Activated CD8-positive, alpha-beta memory T cell treated with anti-CD3 and anti-CD28 coated beads for 1 hour (primary cell): Measurements from ENCODE around the gene PHF2.

Source experiments
- DNase-seq, 2 donors: peaks; one replicate each; pipeline ENCODE4 v3.0.0-alpha.2; 2020; ENCODE audit warnings: low read depth in 1 of 2; ENCODE audit errors: extremely low read depth in 1 of 2

Gene PHF2

DNA sequence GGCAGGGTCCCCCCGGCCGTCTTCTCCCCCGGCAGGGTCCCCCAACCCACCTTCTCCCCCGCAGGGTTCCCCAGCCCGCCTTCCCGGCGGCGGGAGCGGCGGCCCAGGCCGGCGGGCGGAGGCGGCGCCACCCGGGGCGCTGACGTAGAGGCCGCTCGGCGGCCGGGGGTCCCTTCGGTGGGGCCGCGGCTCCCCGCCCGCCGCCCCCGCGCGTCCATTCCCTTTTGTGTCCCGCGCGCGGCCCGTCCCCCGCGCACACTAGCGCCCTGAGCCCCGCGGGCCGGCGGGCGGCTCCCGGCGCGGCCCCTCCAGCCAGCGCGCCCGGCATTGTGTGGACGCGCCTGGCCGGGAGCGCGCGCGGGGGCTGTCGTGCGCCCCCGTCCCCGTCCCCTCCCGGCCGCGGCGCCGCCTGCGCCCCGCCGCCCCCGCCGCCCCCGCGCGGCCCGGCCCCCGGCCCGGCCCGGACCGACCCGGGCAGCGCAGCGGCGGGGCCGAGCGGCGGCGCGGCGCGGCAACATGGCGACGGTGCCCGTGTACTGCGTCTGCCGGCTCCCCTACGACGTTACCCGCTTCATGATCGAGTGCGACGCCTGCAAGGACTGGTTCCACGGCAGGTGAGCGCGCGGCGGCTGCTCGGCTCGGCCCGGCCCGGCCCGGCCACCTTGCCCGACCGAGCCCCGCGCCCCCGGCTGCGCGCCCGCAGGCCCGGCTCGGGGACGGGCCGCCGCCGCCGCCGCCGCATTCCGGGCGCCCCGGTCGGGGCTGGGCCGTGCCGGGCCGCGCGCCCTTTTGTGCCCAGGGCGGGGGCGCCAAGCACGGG is at the start of gene PHF2:
Gene PHF2 (plus strand): TSS at position 327 of the 820 bp plus-strand sequence. CDS start 190 bp downstream, at position 517.
- no peak for DNase-seq

DNA sequence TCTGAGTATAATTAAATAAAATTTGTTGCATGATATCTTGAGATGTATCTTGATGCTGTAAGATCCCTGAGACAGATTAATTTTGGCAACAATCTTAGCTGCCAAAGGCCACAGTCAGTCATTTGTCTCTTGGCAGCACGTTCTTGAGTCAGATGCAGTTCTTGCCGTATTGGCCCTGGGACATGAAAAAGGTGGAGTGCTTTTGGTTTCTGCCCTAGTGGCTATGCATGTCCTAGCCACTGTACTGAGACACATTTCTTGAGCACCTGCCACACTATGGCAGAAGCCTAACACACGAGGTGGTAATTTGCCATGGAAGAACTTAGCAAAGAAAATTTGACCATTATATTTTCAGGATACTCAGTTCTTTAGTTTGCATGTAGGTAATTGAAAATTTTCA is 45.0 kb upstream of the PHF2 start:
- no peak for DNase-seq

DNA sequence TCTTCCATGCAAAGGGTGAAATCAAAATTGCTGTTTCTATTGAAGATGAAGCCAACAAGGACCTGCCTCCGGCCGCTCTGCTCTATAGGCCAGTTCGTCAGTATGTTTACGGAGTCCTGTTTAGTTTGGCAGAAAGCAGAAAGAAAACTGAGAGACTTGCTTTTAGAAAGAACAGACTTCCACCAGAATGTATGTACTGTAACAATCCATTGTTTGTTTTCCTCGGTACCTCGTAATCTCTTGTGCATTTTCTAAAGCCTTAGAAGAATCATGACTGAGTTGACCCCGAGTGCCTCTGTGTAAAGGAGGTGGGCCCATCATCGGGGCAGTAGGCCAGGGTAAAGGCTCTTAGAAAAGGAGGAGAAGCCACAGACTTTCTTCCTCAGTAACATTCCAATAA is 44.2 kb upstream of the PHF2 start:
- DNase-seq, result no peak

DNA sequence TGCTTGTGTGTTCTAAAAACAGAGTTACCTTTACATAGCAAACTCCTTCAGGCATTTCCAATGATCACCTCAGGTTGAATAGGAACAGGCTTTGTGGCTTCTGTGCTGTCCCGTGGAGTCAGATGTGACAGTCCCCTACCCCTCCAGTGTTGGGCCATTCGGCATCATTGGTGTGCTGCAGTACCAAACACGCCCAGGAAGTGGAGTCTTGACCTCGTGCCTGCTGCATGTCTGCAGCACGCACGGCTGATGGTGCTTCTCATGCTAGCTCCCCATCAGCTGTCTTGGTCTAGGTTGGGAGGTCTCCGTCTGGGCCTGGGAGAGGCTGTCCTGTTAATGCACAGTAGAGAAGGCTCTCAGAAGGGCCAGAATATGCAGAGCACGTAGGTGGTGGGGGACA is 42.5 kb upstream of the PHF2 start:
- DNase-seq, result no peak

DNA sequence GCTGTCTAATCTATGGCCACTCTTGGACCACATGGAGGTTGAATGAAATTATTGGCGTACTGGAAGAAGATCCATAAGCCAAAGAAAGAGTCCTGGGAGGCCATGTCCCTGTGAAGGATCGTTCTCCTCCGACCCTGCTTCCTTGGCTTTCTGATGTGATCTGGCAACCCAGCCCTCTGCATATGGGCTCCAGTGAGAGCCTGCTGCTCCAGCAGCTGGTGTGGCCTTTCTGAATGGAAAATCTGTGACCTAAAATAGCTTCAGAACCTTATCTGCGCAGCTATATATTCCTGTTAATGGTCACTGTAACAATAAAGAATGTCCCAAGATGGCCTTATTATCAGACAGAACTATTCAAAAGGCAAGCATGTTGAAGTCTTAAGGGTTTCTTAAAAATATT is 40.2 kb upstream of the PHF2 start:
- no peak for DNase-seq

DNA sequence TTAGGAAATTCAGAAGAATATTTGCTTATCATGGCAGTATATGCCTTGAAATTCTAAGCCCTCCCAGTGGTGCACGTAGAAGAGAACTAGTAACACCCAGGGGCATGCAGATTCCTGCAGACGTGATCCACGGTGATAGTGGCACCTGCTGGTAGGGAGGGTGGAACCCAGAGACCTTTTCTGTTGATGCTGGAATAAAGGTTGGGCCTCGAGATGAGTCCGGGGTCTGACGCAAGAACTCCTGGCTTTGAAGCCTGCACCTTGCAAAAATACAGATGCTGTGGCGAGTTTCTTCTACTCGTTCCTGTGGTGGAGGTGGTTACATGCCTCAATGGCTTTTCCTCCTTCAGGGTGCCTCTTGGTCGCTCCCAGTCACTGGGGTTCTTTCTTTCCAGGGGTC is 39.5 kb upstream of the PHF2 start:
- no peak for DNase-seq

DNA sequence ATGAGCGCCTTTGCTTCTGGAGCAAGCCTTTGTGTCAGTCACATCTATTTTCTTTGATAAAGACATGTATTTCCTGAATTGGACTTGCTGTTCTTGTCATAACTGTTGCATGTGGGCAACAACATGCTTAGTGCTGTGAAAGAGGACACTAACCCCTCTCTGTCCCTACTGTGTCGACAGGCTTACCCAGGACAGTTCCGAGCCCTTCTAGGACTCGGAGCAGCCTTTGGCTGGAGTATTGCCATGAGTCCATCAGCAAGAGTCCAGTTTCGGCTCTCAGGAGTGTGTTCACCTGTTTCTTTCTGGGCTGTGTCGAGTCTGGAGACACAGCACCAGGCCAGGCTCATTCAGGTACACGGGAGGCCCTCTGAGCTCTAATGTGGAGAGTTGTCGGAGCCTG is 36.1 kb upstream of the PHF2 start:
- no peak for DNase-seq

DNA sequence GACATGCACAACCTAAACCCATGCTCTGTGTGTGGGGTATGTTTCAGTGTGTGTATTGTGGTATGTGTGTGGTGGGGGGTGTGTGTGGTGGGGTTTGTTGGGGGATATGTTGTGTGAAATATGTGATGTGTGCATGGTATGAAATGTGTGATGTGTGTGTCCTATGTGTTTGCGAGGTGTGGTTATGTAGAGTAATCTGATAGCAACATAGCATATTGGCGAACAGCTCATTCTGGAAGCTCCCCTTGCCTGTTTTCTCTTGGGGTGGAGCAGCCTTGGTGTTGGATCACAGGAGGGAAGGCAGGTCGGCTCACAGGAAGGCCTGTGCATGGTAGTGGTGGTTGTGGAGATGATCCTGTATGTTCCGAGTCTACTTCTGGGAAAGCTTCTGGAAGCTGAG is 35.4 kb upstream of the PHF2 start:
- DNase-seq, result no peak

DNA sequence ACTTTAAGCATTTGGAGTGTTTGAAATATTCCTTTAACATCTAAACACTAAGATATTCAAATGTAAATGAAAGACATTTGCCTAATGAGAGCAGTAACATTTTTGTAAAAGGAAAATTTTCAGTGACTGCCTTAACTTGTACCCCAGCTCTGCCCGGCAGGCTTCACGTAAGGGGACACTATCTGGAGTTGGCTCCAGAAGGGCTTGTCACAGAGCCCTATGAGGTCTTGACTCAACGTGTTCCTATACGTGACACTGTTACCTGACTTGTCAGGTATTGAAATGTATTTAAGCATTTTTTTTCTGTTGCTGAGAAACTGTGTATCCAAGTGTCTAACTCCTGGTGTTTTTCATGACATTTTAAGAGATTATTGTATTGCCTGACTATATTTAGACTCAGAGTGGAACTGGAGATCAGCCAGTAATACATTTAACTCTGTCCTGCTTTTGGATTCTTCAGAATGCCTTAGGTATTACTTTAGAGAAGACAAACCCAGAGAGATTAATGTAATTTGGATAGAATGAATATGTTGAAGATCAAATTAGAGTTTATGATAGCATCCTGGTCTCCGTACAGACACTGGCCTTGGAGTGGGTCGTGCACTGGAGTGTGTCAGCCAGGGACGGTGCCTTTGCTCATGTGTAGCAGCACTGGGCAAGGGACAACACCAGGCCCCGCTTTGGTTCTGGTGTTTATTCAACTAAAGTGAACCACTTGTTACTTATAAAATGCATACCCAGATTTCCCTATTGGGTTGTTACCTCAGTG is 34.6 kb upstream of the PHF2 start:
- DNase-seq, result no peak

DNA sequence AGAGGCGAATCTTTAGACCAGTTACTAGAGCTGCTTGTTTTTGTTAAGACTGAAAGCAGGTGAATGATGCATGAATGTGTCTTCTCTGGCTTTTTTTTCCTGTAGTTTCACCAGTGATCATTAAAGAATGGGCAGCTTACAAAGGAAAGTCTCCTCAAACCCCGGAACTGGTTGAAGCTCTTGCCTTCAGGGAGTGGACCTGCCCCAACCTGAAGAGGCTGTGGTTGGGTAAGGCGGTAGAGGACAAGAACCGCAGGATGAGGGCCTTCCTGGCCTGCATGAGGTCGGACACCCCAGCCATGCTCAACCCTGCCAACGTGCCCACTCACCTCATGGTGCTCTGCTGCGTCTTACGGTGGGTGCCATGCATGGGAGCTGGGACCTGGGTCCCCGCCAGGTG is 33.3 kb upstream of the PHF2 start:
- no peak for DNase-seq

DNA sequence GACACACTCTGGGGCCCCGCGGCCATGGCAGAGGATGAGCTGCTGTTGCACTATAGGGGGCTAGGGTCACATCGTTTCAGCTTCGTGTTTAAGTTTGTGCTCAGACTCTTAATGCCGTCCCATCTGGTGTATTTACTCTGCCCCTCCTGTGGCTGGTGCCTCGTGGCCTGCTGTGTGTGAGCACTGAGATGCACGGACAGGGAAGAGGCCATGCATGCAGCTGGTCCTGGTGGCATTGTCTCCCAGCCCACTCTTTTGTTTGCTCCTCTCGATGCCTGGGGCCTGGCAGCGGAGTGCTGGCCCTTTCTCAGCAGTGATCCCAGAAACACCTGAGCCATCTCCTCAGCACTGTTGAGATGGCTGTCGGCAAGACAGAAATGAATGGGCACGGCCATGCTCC is 30.0 kb upstream of the PHF2 start:
- DNase-seq, result no peak

DNA sequence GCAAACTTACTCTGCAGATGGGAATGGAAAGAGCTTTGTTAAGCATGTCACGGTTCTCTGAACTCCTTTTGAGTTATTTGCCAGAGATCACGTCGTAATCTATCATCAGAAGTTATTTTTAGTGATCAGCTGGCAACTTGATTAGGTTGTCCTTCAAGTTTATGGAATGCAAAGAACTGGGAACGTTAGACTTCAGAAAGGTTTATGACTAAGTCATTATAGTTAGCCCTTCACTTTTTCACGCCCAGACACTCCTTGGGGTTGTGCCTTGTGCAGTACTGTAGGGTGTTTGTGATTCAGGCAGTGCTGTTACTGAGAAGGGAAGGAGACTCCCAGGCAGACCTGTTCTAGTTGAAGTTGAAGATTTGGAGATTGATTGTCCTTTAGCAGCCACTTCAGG is 26.8 kb upstream of the PHF2 start:
- no peak for DNase-seq

DNA sequence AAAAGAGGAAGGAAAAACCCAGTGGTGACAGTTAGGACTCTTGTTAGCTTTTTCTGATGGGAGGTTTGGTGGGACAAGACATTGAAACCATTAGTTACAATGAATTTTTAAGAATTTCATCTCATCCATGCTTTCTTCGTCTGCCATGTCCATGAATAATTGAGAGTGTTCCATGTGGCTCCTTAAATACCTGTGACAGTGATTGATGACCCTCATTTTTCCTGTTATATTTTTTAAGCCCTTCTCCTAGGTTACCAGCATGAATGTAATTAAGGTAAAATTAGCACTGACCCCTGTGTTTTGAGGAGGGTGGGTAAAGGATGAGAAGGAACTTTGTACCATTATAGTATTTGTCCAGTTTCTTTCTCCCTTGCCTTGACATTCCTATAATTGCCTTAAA is 23.5 kb upstream of the PHF2 start:
- no peak for DNase-seq

DNA sequence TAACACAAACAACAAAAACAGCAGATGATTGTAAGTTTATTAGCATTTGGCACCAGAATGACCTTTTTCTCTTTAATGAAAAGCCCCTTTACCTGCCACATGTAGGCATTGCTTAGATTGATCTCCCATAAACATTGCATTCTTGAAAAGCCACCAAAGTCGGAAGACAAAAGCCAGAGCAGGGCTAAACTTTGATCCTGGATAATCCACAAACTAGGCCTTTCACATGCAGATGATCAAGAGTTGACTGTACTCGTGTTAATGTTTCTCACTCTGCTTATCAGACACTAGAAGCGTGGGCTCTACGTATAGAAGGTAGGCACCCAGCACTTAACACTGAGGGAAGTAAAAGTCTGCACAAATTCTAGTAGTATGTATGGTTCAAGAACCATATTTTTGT is 21.0 kb upstream of the PHF2 start:
- DNase-seq, result no peak

DNA sequence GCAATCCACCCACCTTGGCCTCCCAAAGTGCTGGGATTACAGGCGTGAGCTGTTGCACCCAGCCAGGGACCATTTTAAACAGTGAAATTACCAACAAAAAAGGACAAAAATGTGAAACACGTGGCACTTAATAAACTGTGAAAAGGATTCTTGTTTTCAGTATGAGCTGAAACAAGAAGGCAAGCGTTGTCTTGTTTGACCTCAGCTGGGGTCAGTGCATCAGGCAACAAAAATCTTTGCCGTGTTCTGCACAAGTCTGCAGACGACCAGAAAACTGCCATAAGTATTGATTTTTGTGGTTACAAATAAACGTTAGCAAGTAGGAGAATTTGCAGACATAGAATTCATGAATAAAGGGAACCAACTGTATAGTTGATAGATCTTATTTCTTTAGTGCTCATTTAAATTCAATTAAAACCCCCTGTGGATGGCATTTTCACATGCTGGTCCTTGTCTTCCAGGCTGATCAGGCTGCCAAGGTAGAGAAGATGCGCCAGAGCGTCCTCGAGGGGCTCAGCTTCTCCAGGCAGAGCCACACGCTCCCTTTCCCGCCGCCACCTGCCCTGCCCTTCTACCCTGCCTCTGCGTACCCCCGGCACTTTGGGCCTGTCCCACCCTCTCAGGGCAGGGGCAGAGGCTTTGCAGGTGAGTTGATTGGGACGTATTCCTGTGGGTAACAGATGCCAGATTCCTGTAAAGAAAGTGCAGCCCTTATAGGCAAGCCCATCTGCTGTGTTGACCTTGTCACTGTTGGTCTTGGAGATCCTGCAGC is 18.8 kb upstream of the PHF2 start:
- no peak for DNase-seq

DNA sequence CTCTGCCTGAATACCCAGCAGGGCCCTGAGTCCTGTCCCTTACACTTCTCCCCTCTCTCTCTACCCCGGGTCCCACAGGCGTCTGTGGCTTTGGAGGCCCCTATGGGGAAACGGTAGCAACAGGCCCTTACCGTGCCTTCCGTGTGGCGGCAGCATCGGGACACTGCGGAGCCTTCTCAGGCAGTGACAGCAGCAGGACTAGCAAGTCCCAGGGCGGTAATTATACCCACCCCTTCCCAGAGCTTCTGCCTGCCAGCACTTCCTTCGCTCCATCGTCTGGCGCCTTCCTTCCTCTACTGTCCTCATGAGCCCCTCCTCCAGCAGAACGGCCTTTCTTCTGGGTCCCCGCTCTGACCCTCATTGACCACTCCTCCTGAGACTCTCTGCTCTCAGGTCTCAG is 17.9 kb upstream of the PHF2 start:
- DNase-seq, result no peak

DNA sequence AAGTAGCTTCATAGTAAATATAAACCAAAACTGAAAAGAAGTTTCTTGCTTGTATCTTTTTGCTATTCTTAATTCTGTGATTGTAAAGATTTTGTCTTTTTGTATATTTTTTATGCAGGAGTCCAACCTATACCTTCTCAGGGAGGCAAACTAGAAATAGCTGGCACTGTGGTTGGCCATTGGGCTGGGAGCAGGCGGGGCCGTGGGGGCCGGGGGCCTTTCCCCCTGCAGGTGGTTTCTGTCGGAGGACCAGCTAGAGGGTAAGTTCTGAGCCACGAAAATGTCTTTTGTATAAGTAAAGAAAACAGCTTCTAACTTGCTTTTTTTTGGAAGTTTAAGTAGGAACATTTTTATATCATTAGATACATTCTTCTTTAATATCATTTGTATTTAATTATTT is 15.4 kb upstream of the PHF2 start:
- DNase-seq, result no peak

DNA sequence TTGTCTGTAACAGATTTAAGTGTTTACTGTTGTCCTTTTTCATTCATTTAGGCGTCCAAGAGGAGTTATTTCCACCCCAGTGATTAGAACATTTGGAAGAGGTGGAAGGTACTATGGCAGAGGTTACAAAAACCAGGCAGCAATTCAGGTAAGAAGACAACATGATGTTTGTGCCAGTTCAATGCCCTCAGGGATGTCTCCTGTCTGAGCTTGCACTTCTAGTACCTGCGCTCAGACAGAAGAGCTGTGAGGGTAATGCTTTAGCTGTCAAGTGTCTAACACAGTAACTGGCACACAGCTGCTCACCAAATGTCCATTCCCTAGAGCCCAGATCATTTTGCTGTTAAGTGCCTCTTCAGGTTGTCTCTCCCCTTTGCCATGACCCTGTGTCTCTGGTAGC is 14.2 kb upstream of the PHF2 start:
- no peak for DNase-seq

DNA sequence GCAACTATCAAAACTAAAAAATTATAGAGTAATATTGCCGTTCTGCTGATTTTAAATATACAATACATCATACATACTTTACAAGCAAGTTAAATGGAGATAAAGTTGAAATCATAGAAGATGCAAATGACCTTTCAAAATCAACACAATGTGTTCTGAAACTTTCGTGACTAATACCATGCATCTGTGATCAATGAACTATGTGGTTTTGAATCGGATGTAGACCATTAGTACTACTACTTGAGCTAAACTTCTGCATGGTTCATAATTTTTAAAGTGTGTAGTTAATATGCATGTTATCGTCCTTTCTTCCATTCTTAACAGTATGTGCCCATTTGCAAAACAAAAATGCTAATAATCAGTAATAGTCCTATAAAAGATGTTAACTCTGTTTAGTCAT is 11.3 kb upstream of the PHF2 start:
- DNase-seq, result no peak

DNA sequence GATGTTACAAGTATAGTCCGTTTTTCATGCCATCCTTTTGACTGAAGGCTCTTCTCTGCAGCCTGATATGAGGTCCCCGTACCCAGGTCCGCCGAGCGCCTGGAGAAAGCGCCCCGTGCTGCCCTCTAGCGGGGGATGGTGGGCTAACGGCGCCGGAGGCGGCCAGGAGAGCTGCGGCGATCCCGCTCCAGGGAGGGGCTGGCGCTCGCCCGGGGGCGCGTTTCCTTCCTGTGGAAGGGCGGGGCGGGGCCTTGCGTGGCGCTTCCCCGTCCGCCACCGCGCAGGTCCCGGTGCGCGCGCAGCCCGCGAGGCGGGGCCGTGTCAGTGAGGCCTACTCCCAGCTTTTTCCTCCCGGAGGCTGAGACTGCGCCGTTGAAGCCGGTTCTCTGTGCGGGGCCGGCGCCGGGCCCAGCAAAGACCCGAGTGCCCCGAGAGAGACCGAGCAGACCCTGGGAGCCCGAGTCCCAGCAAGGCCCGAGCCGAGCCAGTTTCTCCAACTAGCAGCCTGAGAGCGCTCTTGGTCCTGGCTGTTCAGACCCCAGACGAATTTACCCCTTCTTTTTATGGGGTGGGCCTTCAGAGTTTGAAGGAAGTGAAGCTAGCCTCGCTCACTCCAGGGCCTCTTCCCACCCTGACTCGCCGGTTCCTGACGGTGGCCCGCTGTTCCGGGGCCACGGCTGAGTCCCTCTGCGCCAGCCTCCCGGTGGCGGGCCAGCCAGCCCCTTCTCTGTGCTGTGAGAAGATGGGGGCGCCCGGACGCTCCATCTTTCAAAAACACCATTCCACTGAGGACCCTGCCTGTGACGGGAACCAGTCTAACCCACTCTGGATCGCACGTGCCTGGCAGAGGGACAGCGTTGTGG is 9.7 kb upstream of the PHF2 start:
- peak; percentile 95 to 100 for DNase-seq
